Endothelial cell of umbilical vein (primary cell): ENCODE data around the gene GUCY2D. TPM values are rescaled to one million over a fixed set of nuclear protein-coding genes. Genes with fewer than 3 reads are reported as not detected.

Experiments
- BruUV-seq: library from RNA; stranded (reverse); fragments of 400-500 nt; replicated peaks from 2 replicates; lab custom pipeline; 2021; lab: Mats Ljungman, UMichigan
- CTCF ChIA-PET: fragments of 300-600, 350-600 bp; sonication (Branson Sonifier 250); formaldehyde crosslinking; loops from one replicate; lab custom pipeline; 2021; ENCODE audit warnings: antibody characterized with exemption, inconsistent platforms; lab: Charles Lee
- POLR2A ChIA-PET: fragments of 300-600, 350-600 bp; sonication (Branson Sonifier 250); formaldehyde crosslinking; loops from one replicate; lab custom pipeline; 2021; ENCODE audit warnings: antibody characterized with exemption, inconsistent platforms; lab: Charles Lee
- DNase-seq: peaks from one replicate; pipeline ENCODE4 v3.0.0-alpha.2; 2011; ENCODE audit warnings: low read depth, low spot score
- FAIRE-seq: peaks from 2 replicates; lab custom pipeline; 2011; peaks lifted over from hg19 to GRCh38; lab: Jason Lieb, UNC
- H2AFZ ChIP-seq: 2 replicates; pipeline ENCODE4 v1.6.0; 2012; ENCODE audit warnings: low read depth, low read length, control low read depth, inconsistent platforms
- H3K27ac ChIP-seq: 2 replicates; pipeline ENCODE4 v1.5.1; 2011; ENCODE audit warnings: low read depth, mild to moderate bottlenecking, control low read depth, low read length, moderate library complexity; ENCODE audit not compliant: insufficient read depth
- H3K27me3 ChIP-seq, 2 experiments: 2 replicates each; pipeline versions ENCODE4 v1.6.0 to v1.6.1; 2011; ENCODE audit warnings: low read length in 2 of 2, mixed read lengths in 1 of 2; ENCODE audit not compliant: control insufficient read depth in 2 of 2, insufficient read depth in 2 of 2
- H3K36me3 ChIP-seq, 2 experiments: 2 replicates in 1 of 2; 3 replicates in 1 of 2; pipeline ENCODE4 v1.5.1; 2011; ENCODE audit warnings: low read length in 2 of 2, mild to moderate bottlenecking in 1 of 2, moderate library complexity in 1 of 2; ENCODE audit not compliant: control insufficient read depth in 2 of 2, insufficient read depth in 2 of 2; ENCODE audit errors: extremely low read depth in 1 of 2
- H3K4me1 ChIP-seq: 3 replicates; pipeline ENCODE4 v1.5.1; 2011; ENCODE audit warnings: mild to moderate bottlenecking, low read length; ENCODE audit not compliant: control insufficient read depth, insufficient read depth; ENCODE audit errors: extremely low read depth
- H3K4me2 ChIP-seq: 2 replicates; pipeline ENCODE4 v1.6.1; 2011; ENCODE audit warnings: low read length, control low read depth, mixed read lengths; ENCODE audit not compliant: insufficient read depth
- H3K4me3 ChIP-seq, 3 experiments: fragments of 200-600 bp in 1 of 3; sonication (generic), shearing (Covaris generic) in 1 of 3; replicated peaks in 1 of 3; 2 replicates each; pipeline ENCODE4 v1.5.1; 2011 to 2016; ENCODE audit warnings: control low read depth in 3 of 3, low read length in 3 of 3, mild to moderate bottlenecking in 2 of 3, inconsistent platforms in 1 of 3, low read depth in 1 of 3, moderate library complexity in 1 of 3; ENCODE audit not compliant: insufficient read depth in 1 of 3
- H3K79me2 ChIP-seq: 2 replicates; pipeline ENCODE4 v1.6.0; 2012; ENCODE audit warnings: low read length, inconsistent platforms; ENCODE audit not compliant: control insufficient read depth, insufficient read depth
- H3K9ac ChIP-seq: replicated peaks from 2 replicates; pipeline ENCODE3; 2011; ENCODE audit warnings: low read length, control low read depth; ENCODE audit not compliant: insufficient read depth; ENCODE audit errors: extremely low read depth
- H3K9me1 ChIP-seq: replicated peaks from 3 replicates; pipeline ENCODE4 v1.6.0; 2011; ENCODE audit warnings: mild to moderate bottlenecking, low read length; ENCODE audit not compliant: control insufficient read depth, insufficient read depth; ENCODE audit errors: extremely low read depth
- H3K9me3 ChIP-seq: replicated peaks from 2 replicates; pipeline ENCODE4 v1.5.1; 2012; ENCODE audit warnings: low read length, inconsistent platforms; ENCODE audit not compliant: control insufficient read depth, insufficient read depth
- H4K20me1 ChIP-seq: replicated peaks from 2 replicates; pipeline ENCODE3; 2011; ENCODE audit warnings: mild to moderate bottlenecking, low read length; ENCODE audit not compliant: control insufficient read depth, insufficient read depth; ENCODE audit errors: extremely low read depth
- EZH2 ChIP-seq: IDR thresholded peaks from 2 replicates; pipeline ENCODE4 v1.6.1; 2012; ENCODE audit warnings: borderline replicate concordance, low read depth, mild to moderate bottlenecking, moderate library complexity, low read length, inconsistent platforms; ENCODE audit not compliant: severe bottlenecking
- FOS ChIP-seq: IDR thresholded peaks from 2 replicates; pipeline ENCODE4 v1.6.1; 2011; ENCODE audit warnings: mild to moderate bottlenecking, low read length, moderate library complexity, borderline replicate concordance; ENCODE audit not compliant: insufficient read depth
- GATA2 ChIP-seq: IDR thresholded peaks from 2 replicates; pipeline ENCODE4 v1.7.0; 2011; ENCODE audit warnings: low read depth, mild to moderate bottlenecking, moderate library complexity, mixed read lengths, low read length; ENCODE audit not compliant: insufficient read length, insufficient read depth
- JUN ChIP-seq: IDR thresholded peaks from 2 replicates; pipeline ENCODE4 v1.6.1; 2011; ENCODE audit warnings: borderline replicate concordance, low read depth; ENCODE audit not compliant: insufficient read length, insufficient read depth
- MYC ChIP-seq: IDR thresholded peaks from one replicate; pipeline ENCODE4 v1.6.1; 2011; ENCODE audit warnings: mild to moderate bottlenecking, low read depth, low read length
- POLR2A ChIP-seq: IDR thresholded peaks from 2 replicates; pipeline ENCODE4 v1.6.1; 2012; ENCODE audit warnings: low read depth, mild to moderate bottlenecking, control low read depth, low read length
- POLR2AphosphoS5 ChIP-seq: IDR thresholded peaks from 2 replicates; pipeline ENCODE4 v1.6.1; 2012; ENCODE audit warnings: low read depth, mild to moderate bottlenecking, control low read depth, low read length, moderate library complexity; ENCODE audit not compliant: insufficient read depth
- dilution Hi-C: fragments of 300-500 bp; cut with MboI; formaldehyde crosslinking; loops from one replicate; pipeline ENCODE4 v1.15.0; 2019; ENCODE audit warnings: low sequenced_read_pairs; ENCODE audit not compliant: extremely low pct_ligation_motif_present
- intact Hi-C: fragments of 100-400 bp; cut with micrococcal nuclease; formaldehyde crosslinking; loops from one replicate; pipeline ENCODE4 v1.10.0; 2022
- polyA plus RNA-seq, 4 experiments: library from polyadenylated mRNA; depleted of rRNA in 3 of 4; stranded (reverse) in 3 of 4; unstranded in 1 of 4; fragments of >200 nt; gene quantifications; 2 replicates each; pipeline versions ENCODE4 v1.2.1 to v1.2.3, GENCODE V29; 2011 to 2012; ENCODE audit warnings: missing spikeins in 1 of 4
- total RNA-seq: library from RNA; stranded (reverse); gene quantifications from 2 replicates; pipeline ENCODE4 v1.2.3, GENCODE V29; 2021
- TF ChIP-seq, protein P1 (sequence below), 2 donors: IDR thresholded peaks; 1 replicate in 1 of 2; 2 replicates in 1 of 2; pipeline ENCODE4 v1.5.1; 2011; ENCODE audit warnings: low read length in 2 of 2, mild to moderate bottlenecking in 2 of 2, moderate library complexity in 2 of 2, control low read depth in 1 of 2, inconsistent platforms in 1 of 2, low read depth in 1 of 2; ENCODE audit not compliant: insufficient read depth in 1 of 2; ENCODE audit errors: extremely low read depth in 1 of 2
- TF ChIP-seq, protein P2 (sequence below): IDR thresholded peaks from 2 replicates; pipeline ENCODE4 v1.6.1; 2011; ENCODE audit not compliant: insufficient read depth, insufficient read length

Gene GUCY2D
- total and polyA plus RNA-seq, 2 donors (not counting 3 experiments of a cell fraction or from before 2014, with no cell fraction given), result not detected

DNA sequence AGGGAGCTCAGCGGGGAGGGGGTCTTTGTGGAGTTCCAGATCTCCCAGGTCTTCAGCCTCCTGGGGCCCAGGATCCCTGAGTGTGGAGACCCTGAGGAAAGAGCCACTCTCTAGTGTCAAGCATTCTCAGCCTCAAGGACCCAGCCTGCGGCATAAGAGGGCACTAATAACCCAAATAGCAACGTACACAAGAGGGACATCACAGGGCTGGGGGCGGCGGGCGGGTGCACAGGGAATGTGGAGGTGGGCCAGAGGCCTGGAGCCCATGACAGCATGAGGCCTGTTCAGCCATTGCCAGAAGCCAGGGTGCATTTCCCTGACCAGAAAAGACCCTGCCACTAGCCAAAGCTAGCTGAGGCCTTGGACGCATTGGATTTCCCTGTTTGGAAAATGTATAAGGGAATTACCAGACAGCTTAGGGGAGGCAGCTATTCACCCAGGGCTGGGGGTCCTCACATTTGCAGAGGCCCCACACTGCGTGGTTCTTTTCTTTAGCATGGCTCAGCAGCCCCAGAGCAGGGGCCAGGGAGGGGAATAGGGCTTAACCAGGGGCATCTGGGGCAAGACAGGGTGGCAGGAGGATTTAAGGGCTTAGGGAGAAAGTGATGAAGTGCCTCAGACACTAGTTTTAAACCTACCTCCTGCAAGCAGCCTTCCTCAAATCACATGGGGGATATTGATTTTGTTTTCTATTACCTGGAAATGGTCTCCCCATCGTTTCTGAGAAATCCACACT lies 22.9 kb downstream of the GUCY2D start:
- no peaks in the 10 kb centered on the region for H3K79me2 ChIP-seq
- dilution Hi-C loops, result no loop called here
- peaks cover 8 to 9% of the 10 kb centered on the region in 2 experiments for H3K27me3 ChIP-seq
- H3K4me1 ChIP-seq, result no peaks in the 10 kb centered on the region
- no peaks in the 10 kb centered on the region for H4K20me1 ChIP-seq
- TF ChIP-seq FOS, result no peak
- TF ChIP-seq EZH2, result no peak
- TF ChIP-seq JUN, result no peak
- TF ChIP-seq MYC, result no peak
- TF ChIP-seq, protein P1, sequence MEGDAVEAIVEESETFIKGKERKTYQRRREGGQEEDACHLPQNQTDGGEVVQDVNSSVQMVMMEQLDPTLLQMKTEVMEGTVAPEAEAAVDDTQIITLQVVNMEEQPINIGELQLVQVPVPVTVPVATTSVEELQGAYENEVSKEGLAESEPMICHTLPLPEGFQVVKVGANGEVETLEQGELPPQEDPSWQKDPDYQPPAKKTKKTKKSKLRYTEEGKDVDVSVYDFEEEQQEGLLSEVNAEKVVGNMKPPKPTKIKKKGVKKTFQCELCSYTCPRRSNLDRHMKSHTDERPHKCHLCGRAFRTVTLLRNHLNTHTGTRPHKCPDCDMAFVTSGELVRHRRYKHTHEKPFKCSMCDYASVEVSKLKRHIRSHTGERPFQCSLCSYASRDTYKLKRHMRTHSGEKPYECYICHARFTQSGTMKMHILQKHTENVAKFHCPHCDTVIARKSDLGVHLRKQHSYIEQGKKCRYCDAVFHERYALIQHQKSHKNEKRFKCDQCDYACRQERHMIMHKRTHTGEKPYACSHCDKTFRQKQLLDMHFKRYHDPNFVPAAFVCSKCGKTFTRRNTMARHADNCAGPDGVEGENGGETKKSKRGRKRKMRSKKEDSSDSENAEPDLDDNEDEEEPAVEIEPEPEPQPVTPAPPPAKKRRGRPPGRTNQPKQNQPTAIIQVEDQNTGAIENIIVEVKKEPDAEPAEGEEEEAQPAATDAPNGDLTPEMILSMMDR (IDR thresholded peaks at IDR 0.05; ENCODE audit: extremely low read depth in 1 of 2, insufficient read depth in 1 of 2, low read depth in 1 of 2, low read length in 2 of 2), result no peak
- no peak for TF ChIP-seq GATA2
- TF ChIP-seq POLR2AphosphoS5, result no peak
- no peak for TF ChIP-seq POLR2A
- TF ChIP-seq, protein P2, sequence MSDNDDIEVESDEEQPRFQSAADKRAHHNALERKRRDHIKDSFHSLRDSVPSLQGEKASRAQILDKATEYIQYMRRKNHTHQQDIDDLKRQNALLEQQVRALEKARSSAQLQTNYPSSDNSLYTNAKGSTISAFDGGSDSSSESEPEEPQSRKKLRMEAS, result no peak
- DNase-seq, result no peak
- H3K4me3 ChIP-seq, result no peak overlapping the region
- H3K9me1 ChIP-seq, result no peaks in the 10 kb centered on the region
- intact Hi-C loops, result no loop called here
- no peak overlapping the region for H2AFZ ChIP-seq
- H3K4me2 ChIP-seq, result no peak overlapping the region
- H3K9me3 ChIP-seq, result no peaks in the 10 kb centered on the region
- no TSS peak for BruUV-seq
- no peak for FAIRE-seq
- no peaks in the 10 kb centered on the region for H3K36me3 ChIP-seq
- ChIA-PET POLR2A (no interaction called here), CTCF (interaction anchor here (2.5 to 5.6 kb wide), 2 partner anchors 9 to 16 kb away, joined by 9 to 23 read pairs; no protein-coding TSS in a partner anchor)
- H3K9ac ChIP-seq, result no peak overlapping the region
- no peak overlapping the region for H3K27ac ChIP-seq
